GM19023 (cell line): ENCODE measurements around the gene CACNB4.
A peak's percentile ranks its signal among the peaks of the same experiment; 100 is the strongest.
"Not testable (repeated sequence)": the region's sequence is repeated elsewhere in the genome, so short reads cannot be mapped to it uniquely, and the experiment has no call there.

Experiments used
- ATAC-seq: cut with Tn5 transposase; IDR thresholded peaks from one replicate; pipeline ENCODE4 v1.9.1; 2021; ENCODE audit warnings: mild to moderate bottlenecking, moderate library complexity; ENCODE audit not compliant: unreplicated experiment

CACNB4 gene

GRCh38 chr2:151914989-151915628 is 183.7 kb downstream of the CACNB4 start:
- no peak for ATAC-seq

- ATAC-seq: no peak
These were observed 190.5 kb downstream of the CACNB4 start for GRCh38 chr2:151908204-151908882.

DNA sequence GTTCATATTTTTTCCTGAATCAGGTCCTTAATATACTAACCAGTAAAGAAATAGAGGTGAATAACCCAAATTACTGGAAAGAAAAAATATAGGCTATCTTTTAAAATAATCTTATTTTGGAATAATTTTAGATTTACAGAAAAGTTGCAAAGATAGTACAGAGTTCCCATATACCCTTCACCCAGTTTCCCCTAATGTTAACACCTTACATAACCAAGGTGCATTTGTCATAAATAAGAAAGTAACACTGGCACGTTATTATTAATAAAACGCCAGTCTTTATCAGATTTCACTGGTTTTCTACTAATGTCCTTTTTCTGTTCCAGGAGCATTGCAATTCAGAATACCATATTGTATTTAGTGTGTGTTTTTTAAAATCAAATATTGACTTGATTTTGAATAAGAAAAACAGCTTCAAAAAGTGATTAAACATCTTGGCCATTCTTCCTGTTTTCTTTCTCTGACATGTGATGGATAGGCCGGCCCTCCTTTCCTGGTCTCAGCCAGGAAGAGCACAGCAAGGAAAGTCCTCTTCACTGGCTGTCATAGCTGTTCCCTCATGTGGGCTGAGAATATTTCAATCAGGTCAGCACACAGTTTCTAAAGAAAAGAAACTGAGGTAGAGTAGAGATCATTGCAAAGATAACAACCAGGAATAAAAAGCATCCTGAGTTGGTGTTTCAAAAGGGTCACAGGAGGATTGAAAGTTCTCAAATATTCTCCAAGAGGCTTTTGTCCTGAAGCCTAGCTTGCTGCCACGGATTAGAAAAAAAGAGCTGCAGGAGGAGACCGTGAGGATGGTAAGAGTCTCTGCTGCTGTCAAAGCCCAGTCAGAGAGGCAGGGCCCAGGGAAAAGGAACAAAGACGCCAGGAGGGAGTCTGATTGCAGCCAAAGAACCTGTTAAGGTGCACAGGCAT is 191.3 kb downstream of the CACNB4 start:
- no peak for ATAC-seq

- ATAC-seq: no peak
These were observed 192.2 kb downstream of the CACNB4 start for GRCh38 chr2:151906633-151906998.

DNA sequence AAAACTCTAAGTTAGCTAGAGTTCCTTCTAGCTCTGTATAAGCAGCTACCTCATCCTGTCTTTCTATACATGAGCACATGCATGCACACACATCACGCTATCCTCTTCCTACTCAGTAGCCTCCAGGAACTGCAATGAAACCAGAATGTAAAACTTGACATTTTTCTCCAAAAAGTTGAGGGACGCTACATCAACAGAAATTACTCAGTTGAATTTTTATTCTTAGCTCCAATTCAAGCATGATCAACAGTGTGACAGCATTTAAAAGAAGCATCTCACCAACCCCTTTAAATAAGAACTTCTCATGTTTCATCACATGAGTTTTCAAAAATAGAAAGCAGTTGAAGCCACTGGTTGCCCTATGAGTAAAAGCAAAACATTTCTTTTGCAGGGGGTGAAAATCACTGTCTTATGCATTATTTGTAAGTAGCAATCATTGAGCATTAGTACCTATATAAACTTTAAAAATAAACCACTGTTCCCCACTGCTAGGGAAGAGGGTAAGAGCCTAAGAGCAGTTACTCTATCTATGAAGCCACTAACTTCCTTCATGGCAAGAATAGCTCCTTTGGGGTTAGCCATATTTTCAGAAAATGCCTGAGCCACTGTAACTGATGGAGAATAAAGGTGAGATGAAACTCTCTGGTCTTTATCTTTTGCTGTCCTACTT is 192.7 kb downstream of the CACNB4 start:
- ATAC-seq: peak; percentile 73

DNA sequence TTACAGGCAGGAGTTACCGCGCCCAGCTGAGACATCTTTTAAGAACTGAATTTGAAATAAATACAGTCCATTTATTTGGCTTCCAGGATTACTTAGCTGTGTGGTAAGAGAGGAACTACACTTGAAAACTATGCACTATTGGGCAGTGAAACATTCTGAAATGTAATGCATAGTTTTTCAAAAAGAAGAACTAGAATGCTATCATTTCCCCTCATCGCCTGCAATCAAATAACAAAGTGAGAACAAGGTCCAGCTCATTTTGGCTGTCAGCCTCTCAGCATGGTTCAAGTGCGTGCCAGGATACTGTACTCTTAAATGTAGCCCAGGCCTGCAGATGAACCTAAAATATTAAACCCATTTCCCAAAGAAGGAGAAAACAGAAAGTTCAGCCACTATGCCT is 194.0 kb downstream of the CACNB4 start:
- no peak for ATAC-seq

DNA sequence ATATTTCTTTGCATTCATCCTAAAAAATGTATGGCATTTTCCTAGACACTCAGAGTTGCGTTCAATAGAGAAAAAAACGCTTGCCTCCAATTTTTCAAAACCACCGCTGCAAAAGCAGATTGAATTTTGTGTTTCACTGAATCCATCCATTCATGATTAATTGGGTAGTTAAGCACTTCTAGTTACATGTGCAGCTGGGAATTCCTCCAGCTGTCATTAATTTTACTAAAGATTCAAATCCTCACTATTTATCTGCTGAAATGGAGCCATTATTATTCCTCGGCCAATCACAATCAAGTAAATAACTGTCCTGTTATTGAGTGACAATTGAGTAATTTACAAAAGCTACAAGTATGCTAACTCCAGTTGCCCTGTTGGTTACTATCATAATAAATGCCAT is 194.8 kb downstream of the CACNB4 start:
- no peak for ATAC-seq

GRCh38 chr2:151902829-151903228 is 196.0 kb downstream of the CACNB4 start:
- no peak for ATAC-seq

DNA sequence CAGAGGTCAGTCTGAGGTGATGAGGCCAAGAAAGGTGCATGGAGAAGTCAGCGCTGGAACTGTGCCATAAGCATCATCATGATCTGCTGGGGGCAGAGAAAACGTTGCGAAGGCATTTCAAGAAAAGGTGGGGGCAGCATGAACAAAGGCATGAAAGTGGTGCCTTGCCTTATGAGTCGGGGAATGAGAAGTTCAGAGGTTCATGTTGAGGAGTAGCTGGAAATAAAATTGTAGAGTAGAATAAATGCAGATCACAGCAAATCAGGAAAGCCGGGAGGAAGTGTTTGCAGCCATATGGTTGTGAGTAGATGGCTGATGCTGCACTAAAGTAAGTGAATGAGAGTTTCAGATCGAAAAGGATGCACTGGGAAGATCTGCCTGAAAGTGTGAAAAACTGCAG is 198.5 kb downstream of the CACNB4 start:
- no peak for ATAC-seq

DNA sequence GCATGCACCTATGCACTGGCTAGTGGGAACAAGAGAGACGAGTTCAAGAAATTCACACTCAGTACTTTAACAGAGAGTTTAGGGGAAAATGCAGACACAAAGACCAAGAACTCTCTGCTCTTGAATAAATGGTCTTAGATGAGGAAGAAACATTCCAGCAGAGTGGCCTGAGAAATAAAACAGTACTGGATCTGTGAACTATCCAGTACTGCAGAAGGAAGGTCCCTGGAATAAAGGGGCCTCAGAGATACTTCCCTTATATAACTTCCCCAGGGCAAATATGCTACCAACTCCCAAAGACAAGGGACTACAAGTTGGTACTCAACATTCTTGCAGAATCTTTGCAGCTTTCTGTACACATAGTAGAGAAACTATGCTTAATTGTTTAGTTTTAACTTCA is 199.7 kb downstream of the CACNB4 start:
- ATAC-seq: no peak

- ATAC-seq: no peak
These were observed 207.2 kb downstream of the CACNB4 start for GRCh38 chr2:151891566-151892194.

GRCh38 chr2:151887164-151887563 is 211.7 kb downstream of the CACNB4 start:
- no peak for ATAC-seq

DNA sequence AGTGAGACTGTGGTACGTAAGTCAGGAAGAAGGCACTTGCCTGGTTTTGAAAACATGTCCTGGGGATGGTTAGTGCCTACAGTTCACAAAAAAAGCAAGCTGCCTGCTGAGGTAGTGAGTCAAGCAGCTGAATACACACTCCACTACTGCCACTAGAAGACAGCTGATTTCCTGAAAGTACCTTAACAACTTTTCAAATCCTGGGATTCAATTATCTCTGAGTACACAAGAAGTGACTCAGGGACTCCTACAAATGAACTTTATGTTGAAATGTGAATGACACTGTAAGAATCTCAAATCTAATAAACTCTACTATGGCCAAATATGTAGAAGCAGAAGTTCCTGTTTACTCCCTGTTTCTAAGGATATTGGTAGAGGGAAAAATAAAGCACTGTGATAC is 212.6 kb downstream of the CACNB4 start:
- ATAC-seq: no peak

DNA sequence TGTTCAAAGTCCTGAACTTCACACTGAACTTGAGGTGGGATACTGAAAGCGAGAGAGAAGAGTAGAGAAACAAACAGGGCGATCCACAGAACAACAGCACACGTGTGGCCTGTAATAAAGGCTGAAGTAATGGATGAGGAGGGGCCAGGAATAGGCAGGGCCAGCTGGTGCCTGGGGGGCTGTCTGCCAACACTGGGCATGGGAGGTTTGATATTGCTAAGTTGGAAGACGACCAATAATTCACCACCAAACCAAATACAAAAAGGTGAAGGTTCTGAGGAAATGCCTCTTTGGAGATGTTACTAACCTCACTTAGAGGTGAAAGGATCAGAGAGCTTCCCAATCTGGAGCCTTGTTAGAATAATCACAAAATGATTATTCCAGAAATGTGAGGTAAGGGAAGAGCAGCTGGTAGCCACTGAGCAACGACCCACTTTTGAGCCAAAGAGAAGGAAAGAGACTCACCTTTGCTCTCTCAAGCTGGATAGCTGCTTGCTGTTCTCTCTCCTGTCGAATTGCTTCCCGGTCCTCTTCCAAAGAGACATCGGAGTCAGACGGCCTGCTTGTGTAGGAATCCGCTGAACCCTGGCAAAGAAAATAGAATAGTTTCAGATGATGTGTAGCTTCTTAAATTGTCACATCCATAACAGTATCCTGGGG is 215.9 kb downstream of the CACNB4 start:
- ATAC-seq: no peak

DNA sequence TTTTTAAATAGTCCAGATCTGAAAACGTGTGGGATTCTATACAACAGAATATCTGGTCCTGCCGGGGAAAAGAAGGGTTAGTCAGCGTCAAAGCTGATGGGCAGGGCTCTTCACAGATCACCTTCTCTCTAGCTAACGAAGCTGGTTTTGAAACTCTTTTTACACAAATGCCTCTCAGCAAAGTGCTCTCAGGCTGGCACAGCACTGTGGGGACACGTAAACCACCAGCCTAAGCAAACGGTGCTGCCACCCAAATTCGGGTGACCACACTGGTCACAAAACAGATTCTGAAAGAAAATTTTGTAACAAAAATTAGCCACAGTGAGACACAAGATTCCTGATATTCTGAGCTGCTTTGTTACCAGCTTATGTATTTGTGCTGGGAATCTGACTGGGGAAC is 217.5 kb downstream of the CACNB4 start:
- no peak for ATAC-seq

DNA sequence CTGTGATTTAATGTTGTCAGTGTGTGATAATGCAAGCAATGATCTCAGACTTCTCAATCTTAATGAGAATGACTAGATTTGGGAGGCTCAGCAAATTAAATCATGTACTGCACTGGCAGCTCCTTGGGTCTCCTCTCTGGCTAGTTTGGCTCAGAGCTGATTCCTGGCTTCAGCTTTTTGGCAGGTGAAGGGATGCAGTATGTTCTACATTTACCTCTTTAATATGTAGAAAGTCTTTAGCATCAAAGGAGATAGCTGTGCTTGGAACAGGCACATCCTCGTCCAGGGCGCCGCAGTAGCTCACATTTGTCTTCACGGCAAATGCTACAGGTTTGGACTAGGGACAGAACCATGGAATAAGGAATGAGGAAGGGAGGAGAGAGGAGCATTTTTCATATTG is 218.3 kb downstream of the CACNB4 start:
- ATAC-seq: no peak

- ATAC-seq: no peak
These were observed 219.9 kb downstream of the CACNB4 start for GRCh38 chr2:151878655-151879563.

- no peak for ATAC-seq
These were observed 220.6 kb downstream of the CACNB4 start for GRCh38 chr2:151878204-151878603.

GRCh38 chr2:151875631-151876030 is 223.2 kb downstream of the CACNB4 start:
- not testable (repeated sequence) for ATAC-seq
